ENCODE results near the gene TRIM69. TPM values are rescaled to one million over a fixed set of nuclear protein-coding genes. Genes with fewer than 3 reads are reported as not detected.

The TRIM69 gene
- total RNA-seq, 1 experiment from 2014 or later = 6.7 TPM

DNA sequence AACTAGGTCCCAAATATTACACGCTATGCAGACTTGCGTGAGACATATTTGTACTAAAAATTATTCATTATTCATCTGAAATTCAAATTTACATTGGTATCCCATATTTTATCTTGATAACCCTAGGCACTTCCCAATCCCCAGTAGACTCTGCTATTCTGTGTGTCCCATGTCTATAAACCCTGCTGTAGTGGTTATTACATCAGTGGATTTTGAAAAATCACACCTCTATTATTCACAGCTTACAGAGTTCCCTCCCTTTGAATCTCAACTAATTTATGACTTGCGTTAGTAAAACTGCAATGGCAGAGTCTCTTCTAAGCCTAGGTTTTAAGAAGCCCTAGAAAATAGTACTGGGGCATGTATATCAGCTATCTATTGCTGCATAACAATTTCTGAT is 54.3 kb downstream of the TRIM69 start:
- no peak for DNase-seq
- no peaks in the 10 kb centered on the region for H3K4me1 Mint-ChIP-seq (ENCODE audit: low read depth, unreplicated experiment)
- H3K4me3 ChIP-seq (ENCODE audit: low read depth, low read length) = no peak overlapping the region
- H3K27me3 Mint-ChIP-seq (ENCODE audit: insufficient read depth, unreplicated experiment) = peaks cover 13% of the 10 kb centered on the region
- intact Hi-C loops (cut with micrococcal nuclease; ENCODE audit: unreplicated experiment) = no loop called here
- no peak overlapping the region for H3K27ac Mint-ChIP-seq (ENCODE audit: unreplicated experiment)
- POLR2A ChIA-PET = interaction anchor here (0.6 kb wide), 1 partner anchor 133 kb away, joined by 4 read pairs; no protein-coding TSS in a partner anchor
- no TSS peak for BruUV-seq (replicated peaks)
- CTCF ChIA-PET = interaction anchor here (0.5 kb wide), 1 partner anchor 20 kb away, joined by 5 read pairs; no protein-coding TSS in a partner anchor
- no peaks in the 10 kb centered on the region for H3K36me3 ChIP-seq (ENCODE audit: control insufficient read depth, insufficient read depth, low read length)
- TF ChIP-seq, protein P1, sequence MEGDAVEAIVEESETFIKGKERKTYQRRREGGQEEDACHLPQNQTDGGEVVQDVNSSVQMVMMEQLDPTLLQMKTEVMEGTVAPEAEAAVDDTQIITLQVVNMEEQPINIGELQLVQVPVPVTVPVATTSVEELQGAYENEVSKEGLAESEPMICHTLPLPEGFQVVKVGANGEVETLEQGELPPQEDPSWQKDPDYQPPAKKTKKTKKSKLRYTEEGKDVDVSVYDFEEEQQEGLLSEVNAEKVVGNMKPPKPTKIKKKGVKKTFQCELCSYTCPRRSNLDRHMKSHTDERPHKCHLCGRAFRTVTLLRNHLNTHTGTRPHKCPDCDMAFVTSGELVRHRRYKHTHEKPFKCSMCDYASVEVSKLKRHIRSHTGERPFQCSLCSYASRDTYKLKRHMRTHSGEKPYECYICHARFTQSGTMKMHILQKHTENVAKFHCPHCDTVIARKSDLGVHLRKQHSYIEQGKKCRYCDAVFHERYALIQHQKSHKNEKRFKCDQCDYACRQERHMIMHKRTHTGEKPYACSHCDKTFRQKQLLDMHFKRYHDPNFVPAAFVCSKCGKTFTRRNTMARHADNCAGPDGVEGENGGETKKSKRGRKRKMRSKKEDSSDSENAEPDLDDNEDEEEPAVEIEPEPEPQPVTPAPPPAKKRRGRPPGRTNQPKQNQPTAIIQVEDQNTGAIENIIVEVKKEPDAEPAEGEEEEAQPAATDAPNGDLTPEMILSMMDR (IDR thresholded peaks at IDR 0.05; ENCODE audit: insufficient read depth in 1 of 2, low read depth in 1 of 2, low read length in 1 of 2, severe bottlenecking in 1 of 2, unreplicated experiment in 1 of 2) = no peak
- no peak overlapping the region for H3K4me3 Mint-ChIP-seq (ENCODE audit: unreplicated experiment)
- no peaks in the 10 kb centered on the region for H3K36me3 Mint-ChIP-seq (ENCODE audit: insufficient read depth, unreplicated experiment)
- H3K9me3 Mint-ChIP-seq (ENCODE audit: unreplicated experiment) = no peaks in the 10 kb centered on the region
- no peaks in the 10 kb centered on the region for H3K9me3 ChIP-seq
- no peaks in the 10 kb centered on the region; the same call in 1 of the 2 replicates for H3K27me3 ChIP-seq (replicated peaks; ENCODE audit: control insufficient read depth, insufficient read depth, low read length)
- no peaks in the 10 kb centered on the region for H3K4me1 ChIP-seq

DNA sequence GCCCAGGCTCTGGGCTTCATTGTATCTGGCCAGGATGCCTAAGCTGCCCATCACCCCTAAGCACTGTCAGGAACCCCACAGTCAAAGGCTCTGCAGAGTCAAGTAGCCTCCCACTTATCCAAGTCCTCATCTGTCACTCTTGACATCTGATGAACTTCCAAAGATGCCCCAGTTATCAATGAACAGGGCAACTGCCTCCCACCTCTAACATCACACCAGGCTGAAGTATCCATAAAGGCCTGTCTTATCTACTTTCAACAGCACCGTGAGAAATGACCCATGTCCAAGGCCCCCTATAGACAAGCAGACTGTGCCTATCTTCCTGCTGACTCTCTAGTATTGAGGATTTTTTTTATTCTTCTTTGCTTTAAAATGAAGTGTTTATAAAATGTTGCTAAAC is 56.4 kb downstream of the TRIM69 start:
- no peaks in the 10 kb centered on the region for H3K27me3 ChIP-seq (replicated peaks; ENCODE audit: control insufficient read depth, insufficient read depth, low read length)
- ChIA-PET POLR2A (no interaction called here), CTCF (no interaction called here)
- H3K9me3 Mint-ChIP-seq (ENCODE audit: unreplicated experiment) = no peaks in the 10 kb centered on the region
- no peak overlapping the region for H3K4me3 ChIP-seq (ENCODE audit: low read depth, low read length)
- intact Hi-C loops (cut with micrococcal nuclease; ENCODE audit: unreplicated experiment) = no loop called here
- H3K36me3 Mint-ChIP-seq (ENCODE audit: insufficient read depth, unreplicated experiment) = no peaks in the 10 kb centered on the region
- H3K27ac Mint-ChIP-seq (ENCODE audit: unreplicated experiment) = no peak overlapping the region
- no peaks in the 10 kb centered on the region for H3K36me3 ChIP-seq (ENCODE audit: control insufficient read depth, insufficient read depth, low read length)
- peaks cover 7% of the 10 kb centered on the region for H3K27me3 Mint-ChIP-seq (ENCODE audit: insufficient read depth, unreplicated experiment)
- H3K4me1 Mint-ChIP-seq (ENCODE audit: low read depth, unreplicated experiment) = no peaks in the 10 kb centered on the region
- no peaks in the 10 kb centered on the region for H3K4me1 ChIP-seq
- no peaks in the 10 kb centered on the region for H3K9me3 ChIP-seq
- no TSS peak for BruUV-seq (replicated peaks)
- DNase-seq = no peak
- TF ChIP-seq, protein P1 (IDR thresholded peaks at IDR 0.05; ENCODE audit: insufficient read depth in 1 of 2, low read depth in 1 of 2, low read length in 1 of 2, severe bottlenecking in 1 of 2, unreplicated experiment in 1 of 2) = no peak
- no peak overlapping the region for H3K4me3 Mint-ChIP-seq (ENCODE audit: unreplicated experiment)

DNA sequence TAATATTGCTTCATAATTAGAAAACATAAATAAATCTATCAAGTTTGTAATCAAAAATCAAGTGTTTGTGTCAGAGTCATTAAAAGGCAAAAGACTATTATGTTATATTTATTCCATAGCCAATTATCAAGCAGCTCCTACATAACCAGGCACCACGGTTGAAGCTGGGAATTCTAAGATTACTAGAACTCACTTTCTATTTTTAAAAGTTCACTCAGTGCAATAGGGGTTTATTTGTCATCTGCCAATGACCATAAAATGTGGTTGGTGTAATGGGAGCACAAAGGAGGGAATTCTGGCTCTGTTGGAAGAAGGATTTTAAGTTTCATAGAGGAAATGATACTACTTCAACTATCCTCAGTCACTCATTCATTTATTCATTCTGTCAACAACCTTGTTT is 57.7 kb downstream of the TRIM69 start:
- intact Hi-C loops (cut with micrococcal nuclease; ENCODE audit: unreplicated experiment) = no loop called here
- Histone ChIP-seq H3K4me1 (no peaks in the 10 kb centered on the region), H3K27me3 (replicated peaks; ENCODE audit: control insufficient read depth, insufficient read depth, low read length) (no peaks in the 10 kb centered on the region), H3K4me3 (ENCODE audit: low read depth, low read length) (no peak overlapping the region), H3K36me3 (ENCODE audit: control insufficient read depth, insufficient read depth, low read length) (no peaks in the 10 kb centered on the region), H3K9me3 (no peaks in the 10 kb centered on the region)
- BruUV-seq (replicated peaks) = no TSS peak
- DNase-seq = no peak
- H3K4me1 Mint-ChIP-seq (ENCODE audit: low read depth, unreplicated experiment) = no peaks in the 10 kb centered on the region
- ChIA-PET CTCF (no interaction called here), POLR2A (no interaction called here)
- no peaks in the 10 kb centered on the region for H3K36me3 Mint-ChIP-seq (ENCODE audit: insufficient read depth, unreplicated experiment)
- peaks cover 4% of the 10 kb centered on the region for H3K27me3 Mint-ChIP-seq (ENCODE audit: insufficient read depth, unreplicated experiment)
- TF ChIP-seq, protein P1 (IDR thresholded peaks at IDR 0.05; ENCODE audit: insufficient read depth in 1 of 2, low read depth in 1 of 2, low read length in 1 of 2, severe bottlenecking in 1 of 2, unreplicated experiment in 1 of 2) = no peak
- H3K4me3 Mint-ChIP-seq (ENCODE audit: unreplicated experiment) = no peak overlapping the region
- H3K9me3 Mint-ChIP-seq (ENCODE audit: unreplicated experiment) = no peaks in the 10 kb centered on the region
- H3K27ac Mint-ChIP-seq (ENCODE audit: unreplicated experiment) = no peak overlapping the region
